ENCODE data around the gene GMPPA. TPM values are rescaled to one million over a fixed set of nuclear protein-coding genes. Genes with fewer than 3 reads are reported as not detected.

Gene GMPPA
- total and polyA plus RNA-seq, 4 donors = 20.2 to 59.4 (median 43.4) TPM

DNA sequence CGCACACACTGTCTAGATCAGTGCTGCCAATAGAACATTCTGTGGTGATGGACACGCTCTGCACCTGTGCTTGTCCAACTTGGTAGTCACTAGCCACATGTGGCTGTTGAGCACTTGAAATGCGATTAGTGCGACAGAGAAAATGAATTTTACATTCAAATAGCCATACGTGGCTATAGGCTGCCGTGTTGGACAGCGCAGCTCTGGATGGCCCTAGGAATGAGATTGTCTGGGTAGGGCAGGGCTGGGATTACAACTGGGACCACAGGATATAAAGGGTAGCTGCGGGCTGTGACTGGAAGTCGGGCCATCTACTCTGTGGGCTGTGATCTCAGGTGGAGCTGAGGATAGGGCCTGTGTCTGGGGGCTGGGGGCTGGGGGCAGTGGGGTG lies 20.8 kb downstream of the GMPPA start:
- H3K36me3 ChIP-seq (ENCODE audit: control insufficient read depth in 4 of 4, insufficient read depth in 3 of 4, low read depth in 1 of 4, low read length in 3 of 4) = no peaks in the 10 kb centered on the region
- no peak overlapping the region for H3K9ac ChIP-seq (ENCODE audit: low read depth in 1 of 2, low read length in 2 of 2)
- no peak for TF ChIP-seq TAF1 (conservative IDR thresholded peaks at IDR 0.05)
- TF ChIP-seq, protein P1, sequence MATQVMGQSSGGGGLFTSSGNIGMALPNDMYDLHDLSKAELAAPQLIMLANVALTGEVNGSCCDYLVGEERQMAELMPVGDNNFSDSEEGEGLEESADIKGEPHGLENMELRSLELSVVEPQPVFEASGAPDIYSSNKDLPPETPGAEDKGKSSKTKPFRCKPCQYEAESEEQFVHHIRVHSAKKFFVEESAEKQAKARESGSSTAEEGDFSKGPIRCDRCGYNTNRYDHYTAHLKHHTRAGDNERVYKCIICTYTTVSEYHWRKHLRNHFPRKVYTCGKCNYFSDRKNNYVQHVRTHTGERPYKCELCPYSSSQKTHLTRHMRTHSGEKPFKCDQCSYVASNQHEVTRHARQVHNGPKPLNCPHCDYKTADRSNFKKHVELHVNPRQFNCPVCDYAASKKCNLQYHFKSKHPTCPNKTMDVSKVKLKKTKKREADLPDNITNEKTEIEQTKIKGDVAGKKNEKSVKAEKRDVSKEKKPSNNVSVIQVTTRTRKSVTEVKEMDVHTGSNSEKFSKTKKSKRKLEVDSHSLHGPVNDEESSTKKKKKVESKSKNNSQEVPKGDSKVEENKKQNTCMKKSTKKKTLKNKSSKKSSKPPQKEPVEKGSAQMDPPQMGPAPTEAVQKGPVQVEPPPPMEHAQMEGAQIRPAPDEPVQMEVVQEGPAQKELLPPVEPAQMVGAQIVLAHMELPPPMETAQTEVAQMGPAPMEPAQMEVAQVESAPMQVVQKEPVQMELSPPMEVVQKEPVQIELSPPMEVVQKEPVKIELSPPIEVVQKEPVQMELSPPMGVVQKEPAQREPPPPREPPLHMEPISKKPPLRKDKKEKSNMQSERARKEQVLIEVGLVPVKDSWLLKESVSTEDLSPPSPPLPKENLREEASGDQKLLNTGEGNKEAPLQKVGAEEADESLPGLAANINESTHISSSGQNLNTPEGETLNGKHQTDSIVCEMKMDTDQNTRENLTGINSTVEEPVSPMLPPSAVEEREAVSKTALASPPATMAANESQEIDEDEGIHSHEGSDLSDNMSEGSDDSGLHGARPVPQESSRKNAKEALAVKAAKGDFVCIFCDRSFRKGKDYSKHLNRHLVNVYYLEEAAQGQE (IDR thresholded peaks at IDR 0.05) = no peak
- H3K4me3 ChIP-seq (ENCODE audit: low read depth in 1 of 3, low read length in 3 of 3) = no peak overlapping the region
- no peaks in the 10 kb centered on the region for H3K4me1 ChIP-seq (ENCODE audit: control insufficient read depth in 4 of 4, insufficient read depth in 4 of 4, low read length in 3 of 4)
- H3K27me3 ChIP-seq (ENCODE audit: control insufficient read depth in 4 of 4, insufficient read depth in 4 of 4, low read length in 3 of 4) = peaks cover 0 to 10% (median 8%) of the 10 kb centered on the region in 4 donors
- no peak for DNase-seq (ENCODE audit: low spot score)
- no peak overlapping the region for H3K27ac ChIP-seq (ENCODE audit: low read depth in 1 of 2, low read length in 2 of 2)
- no peaks in the 10 kb centered on the region for H3K9me3 ChIP-seq (ENCODE audit: control insufficient read depth in 4 of 4, low read length in 3 of 4)
- WGBS = 89% methylated on average over 9 of the region's 9 CpGs

DNA sequence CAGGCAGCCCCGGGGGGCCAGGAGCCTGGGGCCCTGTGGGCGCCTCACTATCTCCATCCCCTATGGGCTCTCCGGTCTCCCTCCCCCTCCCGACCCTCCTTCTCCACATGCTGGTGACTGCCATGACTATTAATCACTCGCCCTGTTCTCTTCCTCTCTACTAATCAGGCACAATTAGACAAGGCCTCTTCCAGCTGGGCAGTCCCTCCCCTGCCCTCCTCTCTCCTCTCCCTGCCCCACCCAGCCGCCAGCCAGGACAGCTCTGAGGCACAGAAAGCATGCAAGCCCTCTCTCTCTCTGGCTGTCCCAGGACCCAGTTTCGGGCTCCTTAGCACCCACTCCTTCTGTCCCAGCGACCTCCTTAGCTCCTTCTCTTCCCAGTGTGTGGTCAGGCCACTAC lies 21.4 kb downstream of the GMPPA start:
- 78% methylated on average over 8 of the region's 8 CpGs for WGBS
- Histone ChIP-seq H3K27ac (ENCODE audit: low read depth in 1 of 2, low read length in 2 of 2) (no peak overlapping the region), H3K4me3 (ENCODE audit: low read depth in 1 of 3, low read length in 3 of 3) (no peak overlapping the region), H3K9me3 (ENCODE audit: control insufficient read depth in 4 of 4, low read length in 3 of 4) (no peaks in the 10 kb centered on the region), H3K27me3 (ENCODE audit: control insufficient read depth in 4 of 4, insufficient read depth in 4 of 4, low read length in 3 of 4) (peaks cover 0 to 10% (median 8%) of the 10 kb centered on the region in 4 donors), H3K9ac (ENCODE audit: low read depth in 1 of 2, low read length in 2 of 2) (no peak overlapping the region), H3K36me3 (ENCODE audit: control insufficient read depth in 4 of 4, insufficient read depth in 3 of 4, low read depth in 1 of 4, low read length in 3 of 4) (no peaks in the 10 kb centered on the region), H3K4me1 (ENCODE audit: control insufficient read depth in 4 of 4, insufficient read depth in 4 of 4, low read length in 3 of 4) (no peaks in the 10 kb centered on the region)
- no peak for DNase-seq (ENCODE audit: low spot score)
- TF ChIP-seq, protein P2, sequence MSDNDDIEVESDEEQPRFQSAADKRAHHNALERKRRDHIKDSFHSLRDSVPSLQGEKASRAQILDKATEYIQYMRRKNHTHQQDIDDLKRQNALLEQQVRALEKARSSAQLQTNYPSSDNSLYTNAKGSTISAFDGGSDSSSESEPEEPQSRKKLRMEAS (IDR thresholded peaks at IDR 0.05) = no peak
- TF ChIP-seq YY1 (IDR thresholded peaks at IDR 0.05) (no peak), TAF1 (conservative IDR thresholded peaks at IDR 0.05) (no peak), HNF4G (IDR thresholded peaks at IDR 0.05) (no peak), FOXA1 (IDR thresholded peaks at IDR 0.05) (no peak), EGR1 (IDR thresholded peaks at IDR 0.05; ENCODE audit: low read depth in 2 of 2) (no peak), RXRA (IDR thresholded peaks at IDR 0.05) (no peak), NR2F2 (IDR thresholded peaks at IDR 0.05) (no peak), HNF4A (conservative IDR thresholded peaks at IDR 0.05) (no peak), JUND (IDR thresholded peaks at IDR 0.05) (no peak), SP1 (IDR thresholded peaks at IDR 0.05) (no peak), RAD21 (IDR thresholded peaks at IDR 0.05) (no peak), FOXA2 (IDR thresholded peaks at IDR 0.05) (no peak)
- TF ChIP-seq, protein P3, sequence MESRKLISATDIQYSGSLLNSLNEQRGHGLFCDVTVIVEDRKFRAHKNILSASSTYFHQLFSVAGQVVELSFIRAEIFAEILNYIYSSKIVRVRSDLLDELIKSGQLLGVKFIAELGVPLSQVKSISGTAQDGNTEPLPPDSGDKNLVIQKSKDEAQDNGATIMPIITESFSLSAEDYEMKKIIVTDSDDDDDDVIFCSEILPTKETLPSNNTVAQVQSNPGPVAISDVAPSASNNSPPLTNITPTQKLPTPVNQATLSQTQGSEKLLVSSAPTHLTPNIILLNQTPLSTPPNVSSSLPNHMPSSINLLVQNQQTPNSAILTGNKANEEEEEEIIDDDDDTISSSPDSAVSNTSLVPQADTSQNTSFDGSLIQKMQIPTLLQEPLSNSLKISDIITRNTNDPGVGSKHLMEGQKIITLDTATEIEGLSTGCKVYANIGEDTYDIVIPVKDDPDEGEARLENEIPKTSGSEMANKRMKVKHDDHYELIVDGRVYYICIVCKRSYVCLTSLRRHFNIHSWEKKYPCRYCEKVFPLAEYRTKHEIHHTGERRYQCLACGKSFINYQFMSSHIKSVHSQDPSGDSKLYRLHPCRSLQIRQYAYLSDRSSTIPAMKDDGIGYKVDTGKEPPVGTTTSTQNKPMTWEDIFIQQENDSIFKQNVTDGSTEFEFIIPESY (IDR thresholded peaks at IDR 0.05) = no peak
- TF ChIP-seq, protein P4, sequence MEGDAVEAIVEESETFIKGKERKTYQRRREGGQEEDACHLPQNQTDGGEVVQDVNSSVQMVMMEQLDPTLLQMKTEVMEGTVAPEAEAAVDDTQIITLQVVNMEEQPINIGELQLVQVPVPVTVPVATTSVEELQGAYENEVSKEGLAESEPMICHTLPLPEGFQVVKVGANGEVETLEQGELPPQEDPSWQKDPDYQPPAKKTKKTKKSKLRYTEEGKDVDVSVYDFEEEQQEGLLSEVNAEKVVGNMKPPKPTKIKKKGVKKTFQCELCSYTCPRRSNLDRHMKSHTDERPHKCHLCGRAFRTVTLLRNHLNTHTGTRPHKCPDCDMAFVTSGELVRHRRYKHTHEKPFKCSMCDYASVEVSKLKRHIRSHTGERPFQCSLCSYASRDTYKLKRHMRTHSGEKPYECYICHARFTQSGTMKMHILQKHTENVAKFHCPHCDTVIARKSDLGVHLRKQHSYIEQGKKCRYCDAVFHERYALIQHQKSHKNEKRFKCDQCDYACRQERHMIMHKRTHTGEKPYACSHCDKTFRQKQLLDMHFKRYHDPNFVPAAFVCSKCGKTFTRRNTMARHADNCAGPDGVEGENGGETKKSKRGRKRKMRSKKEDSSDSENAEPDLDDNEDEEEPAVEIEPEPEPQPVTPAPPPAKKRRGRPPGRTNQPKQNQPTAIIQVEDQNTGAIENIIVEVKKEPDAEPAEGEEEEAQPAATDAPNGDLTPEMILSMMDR (IDR thresholded peaks at IDR 0.05; ENCODE audit: low read depth, low read length, missing input control) = no peak
- TF ChIP-seq, protein P5, sequence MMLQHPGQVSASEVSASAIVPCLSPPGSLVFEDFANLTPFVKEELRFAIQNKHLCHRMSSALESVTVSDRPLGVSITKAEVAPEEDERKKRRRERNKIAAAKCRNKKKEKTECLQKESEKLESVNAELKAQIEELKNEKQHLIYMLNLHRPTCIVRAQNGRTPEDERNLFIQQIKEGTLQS (IDR thresholded peaks at IDR 0.05) = no peak

All from liver (tissue), 9 donors.